Ishikawa (cell line): ENCODE measurements around the gene SYT1.

ENCODE experiments used
- EP300 ChIP-seq: IDR thresholded peaks from 2 replicates; pipeline ENCODE4 v1.6.1; 2012; ENCODE audit warnings: borderline replicate concordance
- NFIC ChIP-seq: IDR thresholded peaks from 2 replicates; pipeline ENCODE4 v1.6.1; 2012
- RAD21 ChIP-seq: IDR thresholded peaks from 2 replicates; pipeline ENCODE4 v1.6.1; 2012; ENCODE audit warnings: low read depth
- TEAD4 ChIP-seq: IDR thresholded peaks from 2 replicates; pipeline ENCODE4 v1.6.1; 2012

GRCh38 chr12:78977304-78977867 lies 112.8 kb downstream of the SYT1 start:
- TF ChIP-seq EP300 (no peak), RAD21 (no peak), NFIC (no peak), TEAD4 (no peak)
